LNCaP clone FGC (cell line): ENCODE data around the gene PSIP1.
A peak's percentile ranks its signal among the peaks of the same experiment; 100 is the strongest.

Experiments used
- DNase-seq: peaks from one replicate; pipeline ENCODE4 v3.0.0-alpha.2; 2011; ENCODE audit warnings: low read depth
- H3K4me3 ChIP-seq: 2 replicates; pipeline ENCODE4 v1.5.1; 2011; ENCODE audit warnings: mild to moderate bottlenecking, low read depth, low read length, control low read depth
- CTCF ChIP-seq: IDR thresholded peaks from 2 replicates; pipeline ENCODE4 v1.5.1; 2012; ENCODE audit warnings: mild to moderate bottlenecking; ENCODE audit not compliant: control insufficient read depth, insufficient read depth; ENCODE audit errors: extremely low read depth

Gene PSIP1

GRCh38 chr9:15422372-15423230 lies 88.2 kb downstream of the PSIP1 start, which contains the start of gene SNAPC3:
Gene SNAPC3 (plus strand): TSS chr9:15422876. CDS start chr9:15422880, 4 bp downstream.
- H3K4me3 ChIP-seq: peak within 1 kb of the TSS; percentile 98
- DNase-seq: peak; percentile 82
- TF ChIP-seq CTCF: no peak

GRCh38 chr9:15421990-15422371 lies 88.8 kb downstream of the PSIP1 start:
- no peak for TF ChIP-seq CTCF
- H3K4me3 ChIP-seq: peak overlapping the region; percentile 98
- no peak for DNase-seq

GRCh38 chr9:15421532-15421931 lies 89.2 kb downstream of the PSIP1 start:
- H3K4me3 ChIP-seq: peak overlapping the region; percentile 98; the same call in 1 of the 2 replicates
- no peak for DNase-seq
- no peak for TF ChIP-seq CTCF

GRCh38 chr9:15420796-15421195 lies 90.0 kb downstream of the PSIP1 start:
- no peak for DNase-seq
- no peak for TF ChIP-seq CTCF
- H3K4me3 ChIP-seq: no peak overlapping the region

- no peak for DNase-seq
- no peak overlapping the region for H3K4me3 ChIP-seq
- TF ChIP-seq CTCF: no peak
These were observed 93.1 kb downstream of the PSIP1 start for GRCh38 chr9:15417626-15418025.

DNA sequence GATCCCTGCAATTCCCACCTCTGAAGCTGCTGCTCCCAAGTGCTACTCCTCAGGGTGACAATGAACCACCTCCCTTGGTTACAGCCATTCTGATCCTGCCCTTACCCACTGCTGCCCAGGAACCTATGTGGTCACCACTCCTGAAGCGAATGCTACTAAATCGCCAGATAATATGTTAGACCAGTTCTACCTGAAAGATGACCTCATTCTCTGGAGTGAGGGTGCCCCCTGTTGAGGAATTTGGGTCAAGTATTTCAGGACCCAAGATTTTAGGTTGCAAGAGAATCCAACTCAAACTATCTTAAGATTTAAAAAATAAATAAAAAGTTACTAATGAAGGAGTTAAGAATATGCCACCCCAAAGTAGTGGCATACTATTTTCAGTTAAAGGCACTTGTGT lies 93.9 kb downstream of the PSIP1 start:
- peak; percentile 58 for DNase-seq
- peak; percentile 67 for TF ChIP-seq CTCF
- no peak overlapping the region for H3K4me3 ChIP-seq
